HG03521 (cell line): ENCODE data around the gene C2orf81.
"Not testable (repeated sequence)": the region's sequence is repeated elsewhere in the genome, so short reads cannot be mapped to it uniquely, and the experiment has no call there.

Experiments
- ATAC-seq: cut with Tn5 transposase; IDR thresholded peaks from one replicate; pipeline ENCODE4 v1.9.1; 2021; ENCODE audit warnings: mild to moderate bottlenecking, moderate library complexity; ENCODE audit not compliant: unreplicated experiment

Gene C2orf81

GRCh38 chr2:74424139-74424992 is 2.9 kb upstream of the C2orf81 start:
- ATAC-seq: no peak

GRCh38 chr2:74423231-74424095 is 2.0 kb upstream of the C2orf81 start:
- no peak for ATAC-seq

DNA sequence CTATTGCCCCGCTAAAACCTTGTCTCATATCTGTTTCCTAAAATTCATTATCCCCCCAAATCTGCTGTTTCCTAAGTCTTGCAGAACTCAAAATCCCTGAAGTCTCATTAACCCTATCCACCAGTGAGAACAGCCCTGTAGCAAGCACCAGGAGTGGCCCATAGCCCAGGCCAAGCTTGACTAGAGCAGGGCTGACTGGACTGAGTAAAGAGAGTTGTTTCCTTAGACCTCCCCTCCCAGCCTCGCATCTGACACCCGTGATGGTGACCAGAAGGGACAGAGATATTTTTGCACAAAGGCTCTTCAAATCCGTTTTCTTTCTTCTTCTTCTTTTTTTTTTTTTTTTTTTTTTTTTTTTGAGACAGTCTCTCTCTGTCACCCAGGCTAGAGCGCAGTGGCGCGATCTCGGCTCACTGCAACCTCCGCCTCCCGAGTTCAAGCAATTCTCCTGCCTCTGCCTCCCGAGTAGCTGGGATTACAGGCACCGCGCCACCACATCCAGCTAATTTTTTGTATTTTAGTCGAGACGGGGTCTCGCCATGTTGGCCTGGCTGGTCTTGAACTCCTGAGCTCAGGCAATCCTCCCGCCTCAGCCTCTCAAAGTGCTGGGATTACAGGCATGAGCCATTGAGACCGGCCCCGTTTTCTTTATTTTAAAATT is 846 bp downstream of the C2orf81 start:
- not testable (repeated sequence) for ATAC-seq

DNA sequence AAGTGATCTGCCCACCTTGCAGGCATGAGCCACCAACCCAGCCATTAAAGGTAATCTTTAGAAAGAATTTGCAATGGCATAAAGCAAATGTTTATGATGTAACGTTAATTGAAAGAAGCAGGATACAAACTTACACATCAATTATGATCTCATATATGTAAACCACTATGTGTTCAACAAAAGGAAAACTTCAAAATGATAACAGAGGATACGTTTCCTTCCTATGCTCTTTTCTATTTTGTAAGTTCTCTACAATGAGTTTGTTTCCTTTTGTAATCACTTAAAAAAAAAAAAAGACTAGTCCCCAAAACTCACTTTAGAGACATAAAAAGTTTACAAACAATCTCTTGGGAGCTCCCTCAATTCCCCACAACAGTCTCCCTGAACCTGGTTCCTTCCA is 1.4 kb downstream of the C2orf81 start:
- ATAC-seq: no peak

- no peak for ATAC-seq
Observed at GRCh38 chr2:74419345-74419744, 2.1 kb downstream of the C2orf81 start.

GRCh38 chr2:74418312-74418711 is 3.1 kb downstream of the C2orf81 start:
- ATAC-seq: no peak

DNA sequence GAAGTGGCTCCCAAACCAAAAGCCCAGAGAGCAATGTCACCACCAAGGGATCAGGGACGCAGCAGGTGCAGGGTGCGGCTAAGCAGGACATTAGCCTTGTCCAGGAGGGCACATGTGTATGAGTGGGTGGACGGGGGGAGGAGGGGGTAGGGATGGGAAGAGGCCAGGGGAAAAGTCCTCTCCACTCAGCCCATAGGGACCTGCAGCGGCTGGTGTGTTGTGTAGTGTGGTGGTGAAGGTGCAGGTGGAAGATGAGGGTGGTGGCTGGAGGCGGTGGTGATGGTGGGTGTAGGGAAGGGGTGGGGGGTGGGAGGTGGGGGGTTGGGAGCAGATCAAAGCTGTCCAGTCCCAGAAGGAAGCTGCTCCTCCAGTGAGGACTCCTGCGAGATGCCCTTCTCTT is 3.7 kb downstream of the C2orf81 start:
- ATAC-seq: no peak

GRCh38 chr2:74417197-74417596 is 4.2 kb downstream of the C2orf81 start:
- no peak for ATAC-seq

DNA sequence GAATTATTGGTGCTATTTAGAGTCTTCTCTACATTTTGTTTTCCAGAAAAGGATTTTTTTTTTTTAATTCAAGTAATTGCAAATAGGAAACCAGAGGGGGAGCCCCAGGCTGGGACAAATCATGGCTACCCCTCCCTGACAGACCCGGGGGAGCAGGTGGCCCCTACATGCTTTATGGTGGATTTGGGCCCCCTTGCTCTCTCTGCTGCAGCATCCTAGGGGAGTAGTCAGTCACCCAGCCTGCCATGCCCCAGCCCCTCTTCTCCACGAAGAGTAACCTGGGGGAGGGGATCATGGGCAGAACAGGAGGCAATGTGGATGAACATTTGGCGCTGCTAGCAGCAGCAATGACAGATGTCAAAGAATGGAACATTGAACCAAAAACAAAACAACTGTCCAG is 4.6 kb downstream of the C2orf81 start:
- no peak for ATAC-seq

DNA sequence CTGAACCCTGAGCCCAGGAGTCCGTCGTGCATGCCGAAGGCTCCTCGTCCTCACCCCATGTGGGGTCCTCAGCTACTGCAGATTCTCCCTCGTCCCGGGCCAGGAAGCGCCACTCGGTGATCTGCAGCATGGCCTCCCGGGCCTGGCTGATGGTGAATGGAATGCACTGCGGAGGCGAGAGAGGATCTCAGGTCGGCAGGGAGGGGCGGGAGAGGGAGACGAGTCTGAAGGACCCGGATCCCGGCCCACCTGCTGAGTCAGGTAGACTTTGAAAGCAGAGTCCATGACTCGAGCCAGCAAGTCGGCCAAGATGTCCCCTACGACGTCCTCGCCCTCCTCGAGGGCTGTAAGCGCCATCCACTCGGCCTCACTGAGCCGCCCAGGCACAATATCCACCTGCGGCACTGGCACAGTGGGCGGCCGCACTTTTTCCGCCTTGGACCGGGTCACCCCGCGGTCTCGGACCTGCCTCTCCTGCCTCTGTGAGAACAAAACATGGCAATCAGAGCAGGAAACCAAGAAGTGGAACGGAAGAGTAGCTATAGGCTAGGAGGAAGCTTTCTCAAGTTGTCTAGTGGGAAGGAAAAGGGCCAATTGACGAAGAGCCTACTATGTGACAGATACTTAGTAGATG is 5.5 kb downstream of the C2orf81 start:
- no peak for ATAC-seq

- no peak for ATAC-seq
Observed at GRCh38 chr2:74414881-74415761, 6.3 kb downstream of the C2orf81 start.

DNA sequence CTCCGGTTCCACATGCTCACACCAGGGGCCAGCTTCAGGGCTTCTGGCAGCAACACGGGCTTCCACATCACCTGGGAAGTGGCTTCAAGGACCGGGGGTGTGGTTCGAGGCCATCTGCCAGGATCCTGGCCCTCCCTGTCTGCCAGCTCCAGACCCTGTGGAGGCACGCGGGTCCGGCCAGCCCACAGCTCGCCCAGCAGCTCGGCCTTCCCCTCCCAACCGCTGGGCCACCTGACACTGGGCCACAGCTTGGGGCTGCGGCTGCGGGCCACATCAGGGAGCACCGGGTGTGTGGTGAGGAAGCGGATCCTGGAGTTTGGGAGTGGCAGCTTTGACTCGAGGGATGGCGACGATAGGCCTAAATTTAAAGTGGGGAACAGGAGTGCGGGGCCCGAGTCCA is 7.0 kb downstream of the C2orf81 start:
- no peak for ATAC-seq

DNA sequence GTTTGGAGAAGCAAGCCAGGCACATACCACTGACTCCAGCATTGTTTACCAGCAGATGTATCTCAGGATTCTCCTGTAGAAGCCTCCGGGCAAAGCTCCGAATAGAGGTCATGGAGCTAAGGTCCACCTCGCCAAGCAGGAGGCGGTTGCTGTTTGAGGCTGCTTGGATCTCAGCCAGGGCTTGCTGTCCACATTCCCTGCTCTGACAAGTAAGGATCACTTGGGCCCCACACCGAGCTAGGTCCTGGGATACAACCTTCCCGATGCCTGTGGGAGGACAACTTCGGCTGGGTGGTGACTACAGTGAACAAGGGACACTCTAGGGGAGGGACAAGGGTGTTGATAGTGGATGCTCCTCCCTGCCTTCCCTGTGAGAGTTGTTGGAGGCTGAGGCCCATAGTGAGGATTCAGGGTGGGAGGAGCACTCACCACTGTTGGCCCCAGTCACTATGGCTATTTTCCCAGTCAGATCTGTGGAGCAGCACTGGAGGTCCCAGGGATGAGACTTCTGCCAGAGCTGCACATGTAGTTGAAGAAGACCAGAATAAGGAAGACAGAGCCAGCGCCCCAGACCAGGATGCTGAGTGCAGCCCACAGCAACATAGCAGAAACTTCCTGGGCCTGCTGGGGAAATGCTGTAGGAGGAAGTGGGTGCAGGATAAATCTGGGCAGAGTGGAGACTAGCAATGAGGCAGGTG is 8.3 kb downstream of the C2orf81 start:
- no peak for ATAC-seq

- ATAC-seq: no peak
Observed at GRCh38 chr2:74407682-74408081, 13.7 kb downstream of the C2orf81 start.

- no peak for ATAC-seq
Observed at GRCh38 chr2:74406035-74406434, 15.4 kb downstream of the C2orf81 start.

GRCh38 chr2:74401891-74402290 is 19.5 kb downstream of the C2orf81 start:
- no peak for ATAC-seq

DNA sequence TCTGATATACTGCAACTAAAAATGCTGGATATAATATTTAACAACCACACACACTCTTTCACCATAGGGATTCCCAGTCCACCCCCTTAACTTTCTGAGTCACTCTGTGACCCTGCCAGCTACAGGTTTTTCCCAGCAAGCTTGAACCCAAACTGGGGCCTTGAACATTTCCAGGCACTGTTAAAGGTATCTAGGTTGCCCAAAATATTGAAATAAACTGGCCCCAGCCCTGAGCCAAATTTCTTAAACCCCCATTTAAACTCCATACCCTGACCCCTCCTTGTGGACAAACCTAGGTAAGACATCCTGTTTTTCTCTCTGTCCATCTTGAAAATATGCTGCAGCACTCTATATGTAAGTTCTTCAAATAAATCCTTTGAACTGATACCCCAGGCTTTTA is 21.6 kb downstream of the C2orf81 start:
- ATAC-seq: no peak

GRCh38 chr2:74396149-74396548 is 25.3 kb downstream of the C2orf81 start:
- no peak for ATAC-seq

GRCh38 chr2:74393525-74393924 is 27.9 kb downstream of the C2orf81 start:
- no peak for ATAC-seq

DNA sequence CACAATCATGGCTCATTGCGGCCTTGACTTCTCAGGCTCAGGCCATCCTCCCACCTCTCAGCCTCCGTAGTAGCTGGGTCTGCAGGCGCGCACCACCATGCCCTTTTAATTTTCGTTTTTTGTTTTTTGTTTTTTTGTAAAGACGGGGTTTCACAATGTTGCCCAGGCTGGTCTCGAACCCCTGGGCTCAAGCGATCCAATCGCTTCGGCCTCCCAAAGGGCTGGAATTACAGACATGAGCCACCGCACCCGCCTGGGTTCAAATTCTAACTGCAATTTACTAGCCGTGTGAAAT is 29.0 kb downstream of the C2orf81 start:
- ATAC-seq: no peak
